IgD-negative memory B cell (primary cell): ENCODE data around the gene ZMYND11. TPM values are rescaled to one million over a fixed set of nuclear protein-coding genes. Genes with fewer than 3 reads are reported as not detected.
"Not testable (repeated sequence)": the region's sequence is repeated elsewhere in the genome, so short reads cannot be mapped to it uniquely, and the experiment has no call there.

Experiments used
- H3K27ac Mint-ChIP-seq, 3 donors: one replicate each; pipeline ENCODE4 v1.8.0; 2020 to 2022; ENCODE audit warnings: mild to moderate bottlenecking in 3 of 3, mixed read lengths in 3 of 3, moderate library complexity in 1 of 3
- H3K27me3 Mint-ChIP-seq: one replicate; pipeline ENCODE4 v1.8.0; 2021; ENCODE audit warnings: mixed read lengths
- H3K36me3 Mint-ChIP-seq: one replicate; pipeline ENCODE4 v1.8.0; 2020; ENCODE audit warnings: mild to moderate bottlenecking, mixed read lengths
- H3K4me1 Mint-ChIP-seq, 3 donors: one replicate each; pipeline ENCODE4 v1.8.0; 2020 to 2022; ENCODE audit warnings: mixed read lengths in 3 of 3, mild to moderate bottlenecking in 1 of 3
- H3K4me3 Mint-ChIP-seq, 4 donors: one replicate each; pipeline ENCODE4 v1.8.0; 2020 to 2022; ENCODE audit warnings: mild to moderate bottlenecking in 4 of 4, mixed read lengths in 4 of 4, moderate library complexity in 3 of 4
- H3K9me3 Mint-ChIP-seq, 3 donors: one replicate each; pipeline ENCODE4 v1.8.0; 2020 to 2021; ENCODE audit warnings: mixed read lengths in 3 of 3, mild to moderate bottlenecking in 1 of 3
- polyA plus RNA-seq: library from polyadenylated mRNA; unstranded; fragments of 300-500 nt; fragmentation: Illumina TruSeq; gene quantifications from one replicate; pipeline ENCODE4 v1.2.3, GENCODE V29; 2021

Gene ZMYND11
- polyA plus RNA-seq, 1 donor from 2014 or later = 26.6 TPM

- Mint-ChIP-seq H3K27ac (no peak overlapping the region), H3K4me3 (no peak overlapping the region), H3K9me3 (no peaks in the 10 kb centered on the region), H3K4me1 (peaks cover 12 to 26% (median 21%) of the 10 kb centered on the region in 3 donors), H3K36me3 (peaks cover 9% of the 10 kb centered on the region), H3K27me3 (no peaks in the 10 kb centered on the region)
Measured at GRCh38 chr10:154348-154747, 19.1 kb downstream of the ZMYND11 start.

DNA sequence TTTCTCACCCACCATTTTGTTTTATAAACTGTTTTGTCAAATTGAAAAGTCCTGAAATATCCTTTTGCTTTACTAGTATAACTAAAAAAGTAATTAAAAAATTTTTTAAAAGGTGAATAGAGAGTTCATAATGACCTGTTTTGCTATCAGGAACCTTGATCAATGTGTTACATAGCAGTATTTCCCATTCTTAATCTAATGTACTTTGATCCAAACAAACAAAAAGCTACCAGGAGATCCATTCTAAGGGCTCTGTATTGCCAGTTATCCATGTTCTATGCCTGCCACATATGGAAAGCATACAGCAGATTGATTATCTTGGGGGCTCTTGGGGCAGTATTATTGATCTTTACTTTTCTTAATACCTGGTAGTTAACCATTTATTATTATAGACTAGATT, 32.1 kb downstream of the ZMYND11 start:
- H3K36me3 Mint-ChIP-seq = peaks cover 8% of the 10 kb centered on the region
- H3K4me1 Mint-ChIP-seq = peaks cover 9 to 13% (median 13%) of the 10 kb centered on the region in 3 donors
- no peak overlapping the region for H3K4me3 Mint-ChIP-seq
- no peak overlapping the region for H3K27ac Mint-ChIP-seq
- no peaks in the 10 kb centered on the region for H3K27me3 Mint-ChIP-seq
- peaks cover 2 to 14% (median 4%) of the 10 kb centered on the region in 3 donors for H3K9me3 Mint-ChIP-seq

- Mint-ChIP-seq H3K36me3 (peaks cover 7% of the 10 kb centered on the region), H3K27ac (no peak overlapping the region), H3K4me3 (no peak overlapping the region), H3K9me3 (peaks cover 0 to 7% (median 4%) of the 10 kb centered on the region in 3 donors), H3K27me3 (no peaks in the 10 kb centered on the region), H3K4me1 (peaks cover 3 to 4% (median 4%) of the 10 kb centered on the region in 3 donors)
Measured at GRCh38 chr10:173741-174140, 38.5 kb downstream of the ZMYND11 start.

DNA sequence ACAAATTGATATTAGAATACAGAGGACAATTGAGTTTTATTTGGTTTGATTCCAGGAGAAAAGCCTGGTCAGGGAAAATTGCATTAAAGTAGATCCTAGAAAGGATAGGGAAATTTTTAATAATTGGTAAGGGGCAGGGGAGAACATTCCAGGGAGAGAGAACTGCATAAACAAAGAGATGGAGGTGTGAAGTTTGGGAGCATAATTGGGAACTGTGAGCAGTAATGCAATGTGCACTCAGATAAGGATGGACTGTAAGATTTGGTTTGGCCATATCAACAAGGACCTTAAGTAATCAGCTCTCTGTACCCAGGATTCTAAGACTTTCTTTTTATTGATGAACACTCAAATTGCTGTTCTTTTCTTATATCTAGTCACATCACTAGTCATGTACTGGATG, 41.4 kb downstream of the ZMYND11 start:
- Mint-ChIP-seq H3K9me3 (no peaks in the 10 kb centered on the region), H3K4me1 (peaks cover 0 to 4% (median 2%) of the 10 kb centered on the region in 3 donors), H3K27me3 (no peaks in the 10 kb centered on the region), H3K27ac (no peak overlapping the region), H3K4me3 (no peak overlapping the region), H3K36me3 (peaks cover 8% of the 10 kb centered on the region)

DNA sequence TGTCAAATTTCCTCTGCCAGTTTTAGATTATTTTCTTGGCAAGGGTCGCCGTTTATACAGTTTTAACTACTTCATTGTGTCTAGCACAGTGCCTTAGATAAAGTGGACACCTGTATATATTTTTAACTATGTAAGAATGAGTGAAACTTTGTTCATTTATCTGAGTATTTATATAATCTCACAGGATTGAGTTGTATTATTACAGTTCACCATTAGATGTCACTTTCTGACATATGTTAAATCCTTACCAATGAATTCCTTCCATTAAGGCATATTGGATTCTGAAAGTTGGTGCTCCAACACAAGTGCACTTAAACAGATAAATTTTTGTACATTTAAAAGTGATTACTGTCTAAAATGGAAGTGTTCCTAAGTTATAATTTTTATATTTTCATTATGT, 43.0 kb downstream of the ZMYND11 start:
- Mint-ChIP-seq H3K27me3 (no peaks in the 10 kb centered on the region), H3K36me3 (peaks cover 5% of the 10 kb centered on the region), H3K27ac (no peak overlapping the region), H3K4me1 (peaks cover 0 to 4% (median 0%) of the 10 kb centered on the region in 3 donors), H3K9me3 (no peaks in the 10 kb centered on the region), H3K4me3 (no peak overlapping the region)

DNA sequence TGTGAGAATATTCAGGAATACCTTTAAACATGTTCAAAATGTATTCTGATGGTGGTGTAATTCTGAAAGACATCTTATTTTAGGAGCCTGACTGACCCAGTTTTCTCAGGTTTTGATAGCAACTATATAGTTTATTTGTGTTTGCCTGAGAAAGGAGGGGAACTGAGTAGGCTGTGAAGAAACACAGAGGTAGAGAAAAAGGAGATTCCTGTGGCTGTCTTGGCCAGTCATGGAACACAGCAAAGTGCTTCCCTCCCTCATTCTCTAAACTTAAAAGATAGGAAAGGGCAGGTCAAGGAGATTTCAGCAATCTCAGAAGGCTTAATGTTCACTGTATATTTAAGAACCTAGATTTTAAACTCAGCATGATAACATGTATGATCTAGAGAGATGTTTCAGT, 43.5 kb downstream of the ZMYND11 start:
- H3K36me3 Mint-ChIP-seq = peaks cover 8% of the 10 kb centered on the region
- no peaks in the 10 kb centered on the region for H3K27me3 Mint-ChIP-seq

GRCh38 chr10:182441-183201, 47.4 kb downstream of the ZMYND11 start:
- peaks cover 19% of the 10 kb centered on the region for H3K36me3 Mint-ChIP-seq
- no peak overlapping the region for H3K27ac Mint-ChIP-seq
- H3K27me3 Mint-ChIP-seq = no peaks in the 10 kb centered on the region
- no peak overlapping the region for H3K4me3 Mint-ChIP-seq
- H3K4me1 Mint-ChIP-seq = peaks cover 0 to 6% (median 0%) of the 10 kb centered on the region in 3 donors
- H3K9me3 Mint-ChIP-seq = peaks cover 0 to 5% (median 2%) of the 10 kb centered on the region in 3 donors

More for the DNA sequence above, 43.5 kb downstream of the ZMYND11 start:
- H3K9me3 Mint-ChIP-seq = no peaks in the 10 kb centered on the region
- H3K4me3 Mint-ChIP-seq = no peak overlapping the region
- peaks cover 0 to 4% (median 0%) of the 10 kb centered on the region in 3 donors for H3K4me1 Mint-ChIP-seq
- H3K27ac Mint-ChIP-seq = no peak overlapping the region

DNA sequence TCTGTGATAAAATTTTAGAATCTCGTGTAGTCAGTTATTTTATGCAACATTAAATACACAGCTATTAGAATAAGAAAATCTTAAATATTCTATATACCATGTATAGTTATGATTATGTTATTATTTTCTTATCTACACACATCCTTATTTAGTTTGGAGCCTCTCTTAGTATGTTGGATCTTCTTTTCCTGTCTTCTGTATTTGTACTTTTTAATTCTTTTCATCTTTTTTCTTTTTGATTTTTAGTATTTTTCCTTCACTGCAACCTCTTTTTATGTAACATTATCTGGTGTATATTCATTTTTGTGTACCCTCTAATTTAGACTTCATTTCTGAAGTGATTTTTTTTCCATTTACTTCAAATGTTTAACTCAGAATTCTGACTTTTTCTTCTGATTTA, 48.9 kb downstream of the ZMYND11 start:
- no peaks in the 10 kb centered on the region for H3K27me3 Mint-ChIP-seq
- peaks cover 0 to 6% (median 0%) of the 10 kb centered on the region in 3 donors for H3K4me1 Mint-ChIP-seq
- peaks cover 19% of the 10 kb centered on the region for H3K36me3 Mint-ChIP-seq
- no peak overlapping the region for H3K4me3 Mint-ChIP-seq
- H3K9me3 Mint-ChIP-seq = peaks cover 0 to 5% (median 2%) of the 10 kb centered on the region in 3 donors
- no peak overlapping the region for H3K27ac Mint-ChIP-seq

DNA sequence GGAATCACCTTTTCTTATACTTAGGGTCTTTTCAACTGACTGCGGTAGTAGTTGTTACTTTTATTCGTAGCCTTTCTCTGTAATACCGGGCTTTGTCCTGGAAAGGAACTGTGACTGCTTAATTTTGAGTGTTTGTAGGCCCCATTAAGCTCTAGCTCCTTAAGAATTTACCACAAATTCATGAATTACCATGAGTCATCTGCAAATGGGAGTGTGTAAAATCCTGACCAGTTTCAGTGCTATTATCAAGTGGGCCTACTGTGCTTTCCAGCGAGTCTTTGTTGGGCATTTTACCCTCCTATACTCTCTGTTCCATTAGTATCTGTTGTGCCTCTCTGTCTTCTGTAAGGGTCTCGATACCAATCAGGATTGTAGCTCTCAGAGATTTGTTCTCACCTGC, 49.7 kb downstream of the ZMYND11 start:
- Mint-ChIP-seq H3K36me3 (peaks cover 19% of the 10 kb centered on the region), H3K9me3 (peaks cover 0 to 5% (median 2%) of the 10 kb centered on the region in 3 donors), H3K27ac (no peak overlapping the region), H3K4me1 (peaks cover 0 to 6% (median 0%) of the 10 kb centered on the region in 3 donors), H3K4me3 (peak overlapping the region in 1 of 4 donors; percentile 9), H3K27me3 (no peaks in the 10 kb centered on the region)

DNA sequence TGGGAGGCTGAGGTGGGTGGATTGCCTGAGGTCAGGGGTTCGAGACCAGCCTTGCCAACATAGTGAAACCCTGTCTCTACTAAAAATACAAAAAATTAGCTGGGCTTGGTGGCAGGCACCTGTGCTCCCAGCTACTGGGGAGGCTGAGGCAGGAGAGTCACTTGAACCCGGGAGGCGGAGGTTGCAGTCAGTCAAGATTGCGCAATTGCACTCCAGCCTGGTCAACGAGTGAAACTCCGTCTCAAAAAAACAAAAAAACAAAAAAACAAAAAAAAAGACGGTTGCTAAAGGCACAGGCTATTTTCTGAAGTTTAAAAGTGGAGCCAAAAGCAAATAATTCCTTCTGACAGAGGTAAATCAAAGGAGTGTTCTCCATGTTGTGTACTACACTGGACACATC, 50.3 kb downstream of the ZMYND11 start:
- not testable (repeated sequence) for H3K4me3 Mint-ChIP-seq, H3K4me1 Mint-ChIP-seq, H3K27me3 Mint-ChIP-seq, H3K27ac Mint-ChIP-seq, H3K9me3 Mint-ChIP-seq
- H3K36me3 Mint-ChIP-seq = peaks cover 19% of the 10 kb centered on the region

DNA sequence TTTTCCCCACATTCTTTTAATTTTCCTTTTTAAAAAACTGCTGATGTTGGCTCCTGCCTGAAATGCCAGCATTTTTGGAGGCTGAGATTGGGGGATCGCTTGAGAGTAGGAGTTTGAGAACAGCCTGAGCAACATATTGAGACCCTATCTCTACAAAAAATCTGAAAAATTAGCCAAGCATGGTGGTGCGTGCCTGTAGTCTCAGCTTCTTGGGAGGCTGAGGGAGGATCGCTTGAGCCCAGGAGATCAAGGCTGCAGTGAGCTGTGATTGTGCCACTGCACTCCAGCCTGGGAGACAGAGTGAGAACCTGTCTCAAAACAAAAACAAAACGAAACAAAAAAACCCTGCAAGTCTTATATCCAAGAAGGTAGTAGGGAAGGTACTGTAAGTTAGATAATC, 51.7 kb downstream of the ZMYND11 start:
- peaks cover 18% of the 10 kb centered on the region for H3K36me3 Mint-ChIP-seq
- H3K4me3 Mint-ChIP-seq = no peak overlapping the region

GRCh38 chr10:188546-188945, 53.3 kb downstream of the ZMYND11 start:
- Mint-ChIP-seq H3K9me3 (peaks cover 0 to 5% (median 2%) of the 10 kb centered on the region in 3 donors), H3K27ac (no peak overlapping the region)

More for the DNA sequence above, 51.7 kb downstream of the ZMYND11 start:
- Mint-ChIP-seq H3K4me1 (peaks cover 0 to 7% (median 6%) of the 10 kb centered on the region in 3 donors), H3K27me3 (no peaks in the 10 kb centered on the region), H3K27ac (no peak overlapping the region), H3K9me3 (peaks cover 0 to 5% (median 2%) of the 10 kb centered on the region in 3 donors)

DNA sequence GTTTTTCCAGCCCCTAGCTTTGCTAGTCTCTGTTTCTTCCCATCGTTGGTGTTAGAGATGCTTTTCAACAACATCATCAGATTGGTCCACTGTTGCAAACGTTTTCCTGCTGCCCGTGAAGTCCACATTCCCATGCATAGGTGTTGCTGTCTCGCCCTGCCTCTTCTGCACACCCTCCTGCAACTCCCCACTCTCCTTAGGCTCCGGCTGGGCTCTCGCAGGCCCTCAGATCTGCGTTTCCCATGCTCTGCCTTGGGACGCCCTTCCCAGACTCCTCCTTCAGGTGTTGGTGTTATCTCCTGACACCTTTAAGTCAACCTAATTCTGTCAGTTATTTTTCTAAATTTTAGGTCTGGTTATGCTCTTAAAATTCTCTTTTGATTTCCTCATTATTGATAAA, 55.0 kb downstream of the ZMYND11 start:
- Mint-ChIP-seq H3K36me3 (peaks cover 7% of the 10 kb centered on the region), H3K4me3 (no peak overlapping the region), H3K27ac (no peak overlapping the region), H3K27me3 (no peaks in the 10 kb centered on the region), H3K9me3 (peaks cover 0 to under 1% (median 0%) of the 10 kb centered on the region in 3 donors), H3K4me1 (peaks cover 7 to 33% (median 13%) of the 10 kb centered on the region in 3 donors)

More at GRCh38 chr10:188546-188945, 53.3 kb downstream of the ZMYND11 start:
- H3K4me3 Mint-ChIP-seq = no peak overlapping the region
- H3K36me3 Mint-ChIP-seq = peaks cover 13% of the 10 kb centered on the region
- no peaks in the 10 kb centered on the region for H3K27me3 Mint-ChIP-seq
- H3K4me1 Mint-ChIP-seq = peaks cover 7 to 23% (median 11%) of the 10 kb centered on the region in 3 donors

GRCh38 chr10:191703-192518, 56.7 kb downstream of the ZMYND11 start:
- Mint-ChIP-seq H3K4me3 (no peak overlapping the region), H3K4me1 (peaks cover 7 to 33% (median 15%) of the 10 kb centered on the region in 3 donors), H3K27ac (no peak overlapping the region), H3K9me3 (no peaks in the 10 kb centered on the region), H3K27me3 (no peaks in the 10 kb centered on the region), H3K36me3 (peaks cover 3% of the 10 kb centered on the region)

- no peak overlapping the region for H3K4me3 Mint-ChIP-seq
- H3K27ac Mint-ChIP-seq = no peak overlapping the region
- H3K27me3 Mint-ChIP-seq = no peaks in the 10 kb centered on the region
- H3K4me1 Mint-ChIP-seq = peaks cover 7 to 33% (median 15%) of the 10 kb centered on the region in 3 donors
- H3K36me3 Mint-ChIP-seq = peaks cover 3% of the 10 kb centered on the region
- H3K9me3 Mint-ChIP-seq = no peaks in the 10 kb centered on the region
Measured at GRCh38 chr10:194281-194680, 59.0 kb downstream of the ZMYND11 start.
